Sigmoid colon (tissue), 7 donors: ENCODE results near the gene GBX1. TPM values are rescaled to one million over a fixed set of nuclear protein-coding genes. Genes with fewer than 3 reads are reported as not detected.

Experiments
- DNase-seq: peaks from one replicate; pipeline ENCODE4 v3.0.0-alpha.2; 2019
- H3K27ac ChIP-seq, 4 donors: fragments of 200-600 bp; sonication (generic); one replicate each; pipeline ENCODE4 v1.5.1; 2016 to 2019; ENCODE audit warnings: mild to moderate bottlenecking in 1 of 4
- H3K27me3 ChIP-seq, 3 donors: fragments of 200-600 bp; sonication (generic); one replicate each; pipeline ENCODE4 v1.5.1; 2019; ENCODE audit warnings: mild to moderate bottlenecking in 1 of 3
- H3K36me3 ChIP-seq, 4 donors: fragments of 200-600 bp; sonication (generic); one replicate each; pipeline ENCODE4 v1.5.1; 2016 to 2019
- H3K4me1 ChIP-seq, 4 donors: fragments of 200-600 bp; sonication (generic); one replicate each; pipeline ENCODE4 v1.5.1; 2017 to 2019
- H3K4me3 ChIP-seq, 4 donors: fragments of 200-600 bp; sonication (generic); one replicate each; pipeline ENCODE4 v1.5.1; 2017 to 2019; ENCODE audit warnings: mild to moderate bottlenecking in 2 of 4, moderate library complexity in 1 of 4
- H3K9me3 ChIP-seq, 4 donors: fragments of 200-600 bp in 3 of 4; sonication (generic) in 3 of 4; one replicate each; pipeline versions ENCODE4 v1.5.1 to v1.6.1; 2013 to 2019
- EP300 ChIP-seq, 4 donors: sonication (generic); formaldehyde crosslinking; IDR thresholded peaks; one replicate each; pipeline ENCODE4 v1.6.1; 2017; ENCODE audit warnings: antibody characterized with exemption in 4 of 4
- POLR2A ChIP-seq, 2 donors: fragments of 450-650 bp; IDR thresholded peaks; one replicate each; pipeline ENCODE4 v1.6.1; 2016; ENCODE audit warnings: antibody characterized with exemption in 2 of 2, mild to moderate bottlenecking in 2 of 2, moderate library complexity in 2 of 2
- POLR2AphosphoS5 ChIP-seq, 4 donors: sonication (generic); formaldehyde crosslinking; IDR thresholded peaks; one replicate each; pipeline ENCODE4 v1.6.1; 2017; ENCODE audit warnings: antibody characterized with exemption in 4 of 4
- WGBS, 2 donors: extraction: QIAGEN DNeasy Blood & Tissue Kit; methylation state at CpG; one replicate each; pipeline ENCODE4 v1.1.7; 2013; 5-methylcytosine and 5-hydroxymethylcytosine counted together
- intact Hi-C: fragments of 100-400 bp; cut with DNase I; formaldehyde crosslinking; loops from one replicate; pipeline ENCODE4 v1.15.1; 2023
- polyA plus RNA-seq, 3 donors: library from polyadenylated mRNA; stranded (reverse); fragments of 200-250 nt; gene quantifications; one replicate each; pipeline ENCODE4 v1.2.3, GENCODE V29; 2013
- total RNA-seq, 4 donors: library from RNA; depleted of rRNA; stranded (reverse); fragments of >200 nt; gene quantifications; one replicate each; pipeline ENCODE4 v1.1.0, GENCODE V29; 2016
- TF ChIP-seq, protein P1 (sequence below), 4 experiments: fragments of 450-650 bp in 3 of 4; fragments of 200-600 bp in 1 of 4; IDR thresholded peaks; one replicate each; pipeline ENCODE4 v1.5.1; 2016 to 2019; ENCODE audit warnings: antibody characterized with exemption in 4 of 4, mild to moderate bottlenecking in 3 of 4, moderate library complexity in 2 of 4
- donor health status: healthy with polysubstance abuse.
- donor health status: Bipolar disorder and iron deficiency.
- donor health status: healthy.

The GBX1 gene
- total and polyA plus RNA-seq, 7 donors = not detected

DNA sequence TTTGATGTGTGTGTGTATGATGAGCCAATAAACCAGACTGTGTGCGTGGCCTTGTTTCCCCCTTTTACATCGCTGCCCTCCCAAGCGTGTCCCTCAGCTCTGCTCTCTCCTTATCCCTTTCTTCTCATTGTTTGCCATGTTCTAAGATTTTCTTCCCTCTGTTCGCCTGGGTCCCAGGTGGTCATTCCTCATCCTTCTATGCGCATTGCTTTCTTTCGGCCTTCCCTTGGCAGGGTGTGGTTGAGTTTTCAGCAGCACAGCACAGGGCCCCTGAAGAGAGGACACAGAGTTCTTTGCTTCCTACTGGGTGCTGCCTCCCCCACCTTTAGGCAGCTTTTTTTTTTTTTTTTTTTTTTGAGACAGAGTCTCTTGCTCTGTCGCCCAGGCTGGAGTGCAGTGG is 23.1 kb downstream of the GBX1 start:
- TF ChIP-seq POLR2AphosphoS5 (IDR thresholded peaks at IDR 0.05) = no peak
- no peak for TF ChIP-seq EP300 (IDR thresholded peaks at IDR 0.05)
- TF ChIP-seq, protein P1, sequence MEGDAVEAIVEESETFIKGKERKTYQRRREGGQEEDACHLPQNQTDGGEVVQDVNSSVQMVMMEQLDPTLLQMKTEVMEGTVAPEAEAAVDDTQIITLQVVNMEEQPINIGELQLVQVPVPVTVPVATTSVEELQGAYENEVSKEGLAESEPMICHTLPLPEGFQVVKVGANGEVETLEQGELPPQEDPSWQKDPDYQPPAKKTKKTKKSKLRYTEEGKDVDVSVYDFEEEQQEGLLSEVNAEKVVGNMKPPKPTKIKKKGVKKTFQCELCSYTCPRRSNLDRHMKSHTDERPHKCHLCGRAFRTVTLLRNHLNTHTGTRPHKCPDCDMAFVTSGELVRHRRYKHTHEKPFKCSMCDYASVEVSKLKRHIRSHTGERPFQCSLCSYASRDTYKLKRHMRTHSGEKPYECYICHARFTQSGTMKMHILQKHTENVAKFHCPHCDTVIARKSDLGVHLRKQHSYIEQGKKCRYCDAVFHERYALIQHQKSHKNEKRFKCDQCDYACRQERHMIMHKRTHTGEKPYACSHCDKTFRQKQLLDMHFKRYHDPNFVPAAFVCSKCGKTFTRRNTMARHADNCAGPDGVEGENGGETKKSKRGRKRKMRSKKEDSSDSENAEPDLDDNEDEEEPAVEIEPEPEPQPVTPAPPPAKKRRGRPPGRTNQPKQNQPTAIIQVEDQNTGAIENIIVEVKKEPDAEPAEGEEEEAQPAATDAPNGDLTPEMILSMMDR (IDR thresholded peaks at IDR 0.05) = no peak
- TF ChIP-seq POLR2A (IDR thresholded peaks at IDR 0.05) = no peak
- no peak overlapping the region for H3K4me3 ChIP-seq
- H3K36me3 ChIP-seq = peaks cover 11 to 58% (median 30%) of the 10 kb centered on the region in 4 donors
- no peak overlapping the region for H3K27ac ChIP-seq
- intact Hi-C loops = no loop called here
- no peaks in the 10 kb centered on the region for H3K4me1 ChIP-seq
- H3K9me3 ChIP-seq = no peaks in the 10 kb centered on the region
- DNase-seq = no peak
- WGBS, 2 donors = 94% methylated on average over 7 of the region's 7 CpGs
- peaks cover 0 to 4% (median 0%) of the 10 kb centered on the region in 3 donors for H3K27me3 ChIP-seq

DNA sequence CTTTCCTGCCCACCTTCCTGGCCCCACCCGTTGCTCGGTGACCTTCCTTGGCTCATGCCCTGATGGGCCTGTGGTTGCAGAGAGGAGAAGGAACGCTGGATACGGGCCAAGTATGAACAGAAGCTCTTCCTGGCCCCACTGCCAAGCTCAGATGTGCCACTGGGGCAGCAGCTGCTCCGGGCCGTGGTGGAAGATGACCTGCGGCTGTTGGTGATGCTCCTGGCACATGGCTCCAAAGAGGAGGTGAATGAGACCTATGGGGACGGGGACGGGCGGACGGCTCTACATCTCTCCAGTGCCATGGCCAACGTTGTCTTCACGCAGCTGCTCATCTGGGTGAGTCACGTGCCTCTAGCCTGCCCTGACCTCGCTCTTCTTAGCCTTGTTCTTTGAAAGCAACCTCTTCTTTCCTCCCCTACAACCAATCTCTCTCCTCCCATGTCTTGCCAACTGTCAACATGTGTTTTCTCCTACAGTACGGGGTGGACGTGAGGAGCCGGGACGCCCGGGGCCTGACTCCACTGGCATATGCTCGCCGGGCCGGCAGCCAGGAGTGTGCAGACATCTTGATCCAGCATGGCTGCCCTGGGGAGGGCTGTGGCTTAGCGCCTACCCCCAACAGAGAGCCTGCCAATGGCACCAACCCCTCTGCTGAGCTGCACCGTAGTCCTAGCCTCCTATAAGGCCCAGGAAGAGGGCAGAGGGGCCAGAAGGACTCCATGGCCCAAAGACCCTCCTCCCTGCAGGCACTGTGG is 24.1 kb downstream of the GBX1 start:
- no peaks in the 10 kb centered on the region for H3K27me3 ChIP-seq
- TF ChIP-seq POLR2A (IDR thresholded peaks at IDR 0.05) = no peak
- no peak for TF ChIP-seq EP300 (IDR thresholded peaks at IDR 0.05)
- no peak for TF ChIP-seq POLR2AphosphoS5 (IDR thresholded peaks at IDR 0.05)
- TF ChIP-seq, protein P1 (IDR thresholded peaks at IDR 0.05) = no peak
- 87% methylated on average over 25 of the region's 25 CpGs for WGBS, 2 donors
- no peak overlapping the region for H3K4me3 ChIP-seq
- peaks cover 14 to 66% (median 30%) of the 10 kb centered on the region in 4 donors for H3K36me3 ChIP-seq
- no peaks in the 10 kb centered on the region for H3K9me3 ChIP-seq
- H3K4me1 ChIP-seq = no peaks in the 10 kb centered on the region
- H3K27ac ChIP-seq = no peak overlapping the region
- intact Hi-C loops = no loop called here
- DNase-seq = no peak

DNA sequence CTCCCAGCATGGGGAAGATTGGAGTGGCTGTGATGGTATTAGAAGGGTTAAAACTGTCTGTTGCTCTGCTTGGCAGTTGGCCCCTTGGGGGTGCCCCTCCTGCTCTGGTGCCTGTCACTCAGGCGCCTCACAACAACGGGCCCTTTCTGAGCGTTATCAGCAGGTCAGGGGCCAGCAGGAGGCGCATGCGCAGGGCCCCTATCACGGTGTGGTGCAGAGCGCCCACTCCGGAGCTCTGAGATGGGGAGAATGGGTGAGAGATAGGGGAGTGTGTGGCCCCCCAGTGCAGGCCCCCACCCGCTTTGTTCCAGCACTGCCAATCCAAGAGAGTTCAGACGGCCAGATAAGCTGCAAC is 24.8 kb downstream of the GBX1 start:
- Histone ChIP-seq H3K9me3 (no peaks in the 10 kb centered on the region), H3K27ac (no peak overlapping the region), H3K4me3 (no peak overlapping the region), H3K4me1 (no peaks in the 10 kb centered on the region), H3K27me3 (no peaks in the 10 kb centered on the region), H3K36me3 (peaks cover 15 to 74% (median 30%) of the 10 kb centered on the region in 4 donors)
- TF ChIP-seq POLR2AphosphoS5 (IDR thresholded peaks at IDR 0.05) (no peak), POLR2A (IDR thresholded peaks at IDR 0.05) (no peak), EP300 (IDR thresholded peaks at IDR 0.05) (no peak)
- TF ChIP-seq, protein P1 (IDR thresholded peaks at IDR 0.05) = no peak
- intact Hi-C loops = no loop called here
- no peak for DNase-seq
- WGBS, 2 donors = 82% methylated on average over 10 of the region's 10 CpGs

- DNase-seq = no peak
- WGBS, 2 donors = 93 to 95% methylated on average over 31 of the region's 31 CpGs
- H3K27me3 ChIP-seq = no peaks in the 10 kb centered on the region
- no peak overlapping the region for H3K27ac ChIP-seq
- H3K9me3 ChIP-seq = no peaks in the 10 kb centered on the region
- H3K36me3 ChIP-seq = peaks cover 15 to 80% (median 30%) of the 10 kb centered on the region in 4 donors
- intact Hi-C loops = no loop called here
- TF ChIP-seq, protein P1 (IDR thresholded peaks at IDR 0.05) = no peak
- TF ChIP-seq POLR2AphosphoS5 (IDR thresholded peaks at IDR 0.05) (no peak), POLR2A (IDR thresholded peaks at IDR 0.05) (no peak), EP300 (IDR thresholded peaks at IDR 0.05) (no peak)
- H3K4me1 ChIP-seq = no peaks in the 10 kb centered on the region
- H3K4me3 ChIP-seq = no peak overlapping the region
Observed at GRCh38 chr7:151141855-151142685, 25.4 kb downstream of the GBX1 start.
